HG02623 (cell line): ENCODE results near the gene MAD2L1BP.
"Not testable (repeated sequence)": the region's sequence is repeated elsewhere in the genome, so short reads cannot be mapped to it uniquely, and the experiment has no call there.

Source experiments
- ATAC-seq: cut with Tn5 transposase; IDR thresholded peaks from one replicate; pipeline ENCODE4 v1.9.1; 2021; ENCODE audit warnings: moderate library complexity; ENCODE audit not compliant: unreplicated experiment

Gene MAD2L1BP

GRCh38 chr6:43625393-43625992 lies 10.1 kb upstream of the MAD2L1BP start:
- no peak for ATAC-seq

- no peak for ATAC-seq
Measured at GRCh38 chr6:43627008-43627825, 8.4 kb upstream of the MAD2L1BP start.

GRCh38 chr6:43628393-43629103 lies 7.1 kb upstream of the MAD2L1BP start:
- ATAC-seq, result peak; percentile 13

- peak; percentile 79 for ATAC-seq
Measured at GRCh38 chr6:43629104-43629504, 6.5 kb upstream of the MAD2L1BP start, which contains the start of gene GTPBP2. TSS of gene GTPBP2 (minus strand) at chr6:43629264. CDS start at chr6:43629162, 102 bp downstream.

- ATAC-seq, result peak; percentile 56
Measured at GRCh38 chr6:43629505-43630300, 5.9 kb upstream of the MAD2L1BP start.

- no peak for ATAC-seq
Measured at GRCh38 chr6:43630980-43631619, 4.5 kb upstream of the MAD2L1BP start.

GRCh38 chr6:43633002-43633401 lies 2.6 kb upstream of the MAD2L1BP start:
- ATAC-seq, result not testable (repeated sequence)

GRCh38 chr6:43634702-43635303 lies 837 bp upstream of the MAD2L1BP start:
- no peak for ATAC-seq

- no peak for ATAC-seq
Measured at GRCh38 chr6:43636308-43636659, 644 bp downstream of the MAD2L1BP start.

- no peak for ATAC-seq
Measured at GRCh38 chr6:43639984-43640800, 4.6 kb downstream of the MAD2L1BP start.

- ATAC-seq, result no peak
Measured at GRCh38 chr6:43644940-43645612, 9.4 kb downstream of the MAD2L1BP start, which contains the start of gene RSPH9. TSS of gene RSPH9 (plus strand) at chr6:43645036. CDS start at chr6:43645099, 63 bp downstream.

- no peak for ATAC-seq
Measured at GRCh38 chr6:43645613-43645964, 9.9 kb downstream of the MAD2L1BP start.

GRCh38 chr6:43647613-43648012 lies 12.0 kb downstream of the MAD2L1BP start:
- no peak for ATAC-seq

- ATAC-seq, result no peak
Measured at GRCh38 chr6:43648248-43648647, 12.6 kb downstream of the MAD2L1BP start.

GRCh38 chr6:43652822-43653221 lies 17.2 kb downstream of the MAD2L1BP start:
- not testable (repeated sequence) for ATAC-seq

- no peak for ATAC-seq
Measured at GRCh38 chr6:43657221-43657802, 21.7 kb downstream of the MAD2L1BP start.

- ATAC-seq, result no peak
Measured at GRCh38 chr6:43658161-43658560, 22.5 kb downstream of the MAD2L1BP start.

GRCh38 chr6:43662948-43663347 lies 27.3 kb downstream of the MAD2L1BP start:
- not testable (repeated sequence) for ATAC-seq
